ENCODE measurements around the gene CDC25B.

CDC25B gene

GRCh38 chr20:3804254-3804751, 8.2 kb downstream of the CDC25B start:
- no peak for DNase-seq (ENCODE audit: low spot score)

GRCh38 chr20:3804781-3805180, 8.7 kb downstream of the CDC25B start:
- DNase-seq (ENCODE audit: low spot score) = no peak

- no peak for DNase-seq (ENCODE audit: low spot score)
Measured at GRCh38 chr20:3808544-3808943, 12.4 kb downstream of the CDC25B start.

- DNase-seq (ENCODE audit: low spot score) = peak; percentile 96
Measured at GRCh38 chr20:3811467-3812258, 15.6 kb downstream of the CDC25B start.

GRCh38 chr20:3812259-3812681, 16.2 kb downstream of the CDC25B start:
- DNase-seq (ENCODE audit: low spot score) = no peak

GRCh38 chr20:3812975-3813847, 17.1 kb downstream of the CDC25B start:
- DNase-seq (ENCODE audit: low spot score) = no peak

- peak; percentile 29 for DNase-seq (ENCODE audit: low spot score)
Measured at GRCh38 chr20:3813848-3814581, 17.9 kb downstream of the CDC25B start.

- DNase-seq (ENCODE audit: low spot score) = no peak
Measured at GRCh38 chr20:3814928-3815495, 18.9 kb downstream of the CDC25B start.

- DNase-seq (ENCODE audit: low spot score) = peak; percentile 57
Measured at GRCh38 chr20:3815703-3816315, 19.7 kb downstream of the CDC25B start.

GRCh38 chr20:3818155-3819151, 22.3 kb downstream of the CDC25B start:
- no peak for DNase-seq (ENCODE audit: low spot score)

- DNase-seq (ENCODE audit: low spot score) = no peak
Measured at GRCh38 chr20:3819411-3820047, 23.4 kb downstream of the CDC25B start.

- DNase-seq (ENCODE audit: low spot score) = peak; percentile 90
Measured at GRCh38 chr20:3820048-3820900, 24.2 kb downstream of the CDC25B start, which contains the start of gene AP5S1. Gene AP5S1, plus strand, starts transcription at chr20:3820547. Its CDS starts 1,571 bp downstream, at chr20:3822118.

- DNase-seq (ENCODE audit: low spot score) = no peak
Measured at GRCh38 chr20:3820901-3821727, 25.0 kb downstream of the CDC25B start.

- no peak for DNase-seq (ENCODE audit: low spot score)
Measured at GRCh38 chr20:3821996-3822395, 25.9 kb downstream of the CDC25B start.

- DNase-seq (ENCODE audit: low spot score) = no peak
Measured at GRCh38 chr20:3823881-3824280, 27.8 kb downstream of the CDC25B start.

- DNase-seq (ENCODE audit: low spot score) = no peak
Measured at GRCh38 chr20:3825526-3825925, 29.4 kb downstream of the CDC25B start.

GRCh38 chr20:3826420-3826819, 30.3 kb downstream of the CDC25B start:
- no peak for DNase-seq (ENCODE audit: low spot score)

- no peak for DNase-seq (ENCODE audit: low spot score)
Measured at GRCh38 chr20:3828798-3829197, 32.7 kb downstream of the CDC25B start.

Data from CD4-positive, alpha-beta T cell treated with Interleukin-2 at 100 ng/mL for 4 hours (primary cell).